Osteoblast (primary cell): ENCODE results near the gene MYEF2. TPM values are rescaled to one million over a fixed set of nuclear protein-coding genes. Genes with fewer than 3 reads are reported as not detected.

Source experiments
- DNase-seq: peaks from one replicate; pipeline ENCODE4 v3.0.0; 2011; ENCODE audit warnings: low spot score, mixed read lengths; ENCODE audit not compliant: insufficient read length; ENCODE audit errors: missing footprints
- H2AFZ ChIP-seq: 2 replicates; pipeline ENCODE4 v1.6.0; 2011; ENCODE audit warnings: mild to moderate bottlenecking, low read length
- H3K27ac ChIP-seq: 2 replicates; pipeline ENCODE4 v1.5.1; 2011; ENCODE audit warnings: mild to moderate bottlenecking, low read depth, low read length, moderate library complexity
- H3K27me3 ChIP-seq: 2 replicates; pipeline ENCODE4 v1.6.0; 2012; ENCODE audit warnings: mild to moderate bottlenecking, control low read depth, inconsistent platforms, low read length, moderate library complexity; ENCODE audit not compliant: insufficient read depth
- H3K36me3 ChIP-seq: 2 replicates; pipeline ENCODE4 v1.5.1; 2011; ENCODE audit warnings: mild to moderate bottlenecking, low read length, control low read depth, moderate library complexity; ENCODE audit not compliant: insufficient read depth
- H3K4me1 ChIP-seq: 2 replicates; pipeline ENCODE4 v1.5.1; 2011; ENCODE audit warnings: mild to moderate bottlenecking, low read length, control low read depth, moderate library complexity; ENCODE audit not compliant: insufficient read depth
- H3K4me2 ChIP-seq: 2 replicates; pipeline ENCODE4 v1.6.0; 2011; ENCODE audit warnings: mild to moderate bottlenecking, low read length; ENCODE audit not compliant: insufficient read depth
- H3K4me3 ChIP-seq: fragments of 200-600 bp; sonication (generic); 3 replicates; pipeline ENCODE4 v1.5.1; 2012; ENCODE audit warnings: mild to moderate bottlenecking, low read length, inconsistent platforms; ENCODE audit not compliant: insufficient read depth
- H3K79me2 ChIP-seq: 2 replicates; pipeline ENCODE4 v1.6.0; 2012; ENCODE audit warnings: mild to moderate bottlenecking, low read length, control low read depth, inconsistent platforms; ENCODE audit not compliant: insufficient read depth
- H3K9me3 ChIP-seq: 2 replicates; pipeline ENCODE4 v1.5.1; 2011; ENCODE audit warnings: low read depth, low read length, control low read depth
- H4K20me1 ChIP-seq: 2 replicates; pipeline ENCODE4 v1.6.0; 2012; ENCODE audit warnings: mild to moderate bottlenecking, low read length, control low read depth; ENCODE audit not compliant: insufficient read depth
- total RNA-seq: library from RNA; depleted of rRNA; stranded (reverse); fragments of >200 nt; gene quantifications from 2 replicates; pipeline ENCODE4 v1.2.3, GENCODE V29; 2012
- TF ChIP-seq, protein P1 (sequence below): IDR thresholded peaks from 2 replicates; pipeline ENCODE4 v1.5.1; 2011; ENCODE audit warnings: mild to moderate bottlenecking, low read depth, low read length, moderate library complexity; ENCODE audit errors: extremely low read depth

The MYEF2 gene
- total RNA-seq, 1 donor = 1.1 TPM

DNA sequence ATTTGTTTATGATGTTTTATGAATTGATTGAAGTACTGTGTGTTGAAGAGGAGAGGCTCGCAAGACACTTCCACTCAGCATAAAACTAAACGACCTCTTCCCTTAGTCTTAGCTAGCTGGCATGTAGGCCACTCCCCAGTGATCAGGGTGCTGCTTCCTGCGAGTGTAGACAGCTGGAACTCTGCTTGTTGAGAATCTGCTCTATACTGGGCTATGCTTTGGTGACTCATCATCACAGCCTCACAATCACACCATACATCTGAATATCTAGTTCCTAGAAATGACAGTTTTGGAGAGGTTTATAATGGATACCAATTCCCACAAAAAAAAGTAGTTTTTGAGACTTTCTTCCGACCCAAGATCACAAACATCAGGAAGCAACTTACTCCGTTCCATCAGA is 58.8 kb downstream of the MYEF2 start:
- DNase-seq = no peak
- no peak overlapping the region for H3K4me2 ChIP-seq
- H3K27ac ChIP-seq = no peak overlapping the region
- no peak overlapping the region for H2AFZ ChIP-seq
- no peaks in the 10 kb centered on the region for H3K9me3 ChIP-seq
- H3K36me3 ChIP-seq = no peaks in the 10 kb centered on the region
- no peaks in the 10 kb centered on the region for H3K27me3 ChIP-seq
- no peaks in the 10 kb centered on the region for H3K4me1 ChIP-seq
- H3K4me3 ChIP-seq = no peak overlapping the region
- no peaks in the 10 kb centered on the region for H4K20me1 ChIP-seq
- TF ChIP-seq, protein P1, sequence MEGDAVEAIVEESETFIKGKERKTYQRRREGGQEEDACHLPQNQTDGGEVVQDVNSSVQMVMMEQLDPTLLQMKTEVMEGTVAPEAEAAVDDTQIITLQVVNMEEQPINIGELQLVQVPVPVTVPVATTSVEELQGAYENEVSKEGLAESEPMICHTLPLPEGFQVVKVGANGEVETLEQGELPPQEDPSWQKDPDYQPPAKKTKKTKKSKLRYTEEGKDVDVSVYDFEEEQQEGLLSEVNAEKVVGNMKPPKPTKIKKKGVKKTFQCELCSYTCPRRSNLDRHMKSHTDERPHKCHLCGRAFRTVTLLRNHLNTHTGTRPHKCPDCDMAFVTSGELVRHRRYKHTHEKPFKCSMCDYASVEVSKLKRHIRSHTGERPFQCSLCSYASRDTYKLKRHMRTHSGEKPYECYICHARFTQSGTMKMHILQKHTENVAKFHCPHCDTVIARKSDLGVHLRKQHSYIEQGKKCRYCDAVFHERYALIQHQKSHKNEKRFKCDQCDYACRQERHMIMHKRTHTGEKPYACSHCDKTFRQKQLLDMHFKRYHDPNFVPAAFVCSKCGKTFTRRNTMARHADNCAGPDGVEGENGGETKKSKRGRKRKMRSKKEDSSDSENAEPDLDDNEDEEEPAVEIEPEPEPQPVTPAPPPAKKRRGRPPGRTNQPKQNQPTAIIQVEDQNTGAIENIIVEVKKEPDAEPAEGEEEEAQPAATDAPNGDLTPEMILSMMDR = no peak
- no peaks in the 10 kb centered on the region for H3K79me2 ChIP-seq

DNA sequence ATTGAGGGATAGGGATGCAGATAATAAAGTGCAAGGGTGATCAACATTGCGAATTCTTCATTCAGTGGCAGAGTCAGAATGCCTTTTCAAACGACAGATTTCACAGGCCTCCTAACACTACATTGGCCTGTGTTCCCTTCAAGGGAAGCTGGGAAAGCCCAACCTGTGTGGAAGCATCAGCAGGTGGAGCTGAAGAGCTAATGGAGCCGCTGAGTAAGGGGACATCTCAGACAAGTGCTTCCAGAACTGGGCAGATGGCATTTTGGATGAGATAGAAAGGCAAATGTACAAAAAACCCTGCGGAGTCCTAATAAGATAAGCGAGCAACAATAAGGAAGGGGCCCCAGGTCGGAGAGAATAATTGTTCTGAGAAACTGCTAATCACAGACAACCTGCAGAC is 65.9 kb downstream of the MYEF2 start:
- no peaks in the 10 kb centered on the region for H3K79me2 ChIP-seq
- TF ChIP-seq, protein P1 = peak; percentile 38
- H3K36me3 ChIP-seq = no peaks in the 10 kb centered on the region
- H3K9me3 ChIP-seq = no peaks in the 10 kb centered on the region
- no peak overlapping the region for H3K4me2 ChIP-seq
- no peak for DNase-seq
- no peak overlapping the region for H2AFZ ChIP-seq
- no peak overlapping the region for H3K27ac ChIP-seq
- no peak overlapping the region for H3K4me3 ChIP-seq
- peaks cover 3% of the 10 kb centered on the region for H3K27me3 ChIP-seq
- H3K4me1 ChIP-seq = no peaks in the 10 kb centered on the region
- H4K20me1 ChIP-seq = no peaks in the 10 kb centered on the region

DNA sequence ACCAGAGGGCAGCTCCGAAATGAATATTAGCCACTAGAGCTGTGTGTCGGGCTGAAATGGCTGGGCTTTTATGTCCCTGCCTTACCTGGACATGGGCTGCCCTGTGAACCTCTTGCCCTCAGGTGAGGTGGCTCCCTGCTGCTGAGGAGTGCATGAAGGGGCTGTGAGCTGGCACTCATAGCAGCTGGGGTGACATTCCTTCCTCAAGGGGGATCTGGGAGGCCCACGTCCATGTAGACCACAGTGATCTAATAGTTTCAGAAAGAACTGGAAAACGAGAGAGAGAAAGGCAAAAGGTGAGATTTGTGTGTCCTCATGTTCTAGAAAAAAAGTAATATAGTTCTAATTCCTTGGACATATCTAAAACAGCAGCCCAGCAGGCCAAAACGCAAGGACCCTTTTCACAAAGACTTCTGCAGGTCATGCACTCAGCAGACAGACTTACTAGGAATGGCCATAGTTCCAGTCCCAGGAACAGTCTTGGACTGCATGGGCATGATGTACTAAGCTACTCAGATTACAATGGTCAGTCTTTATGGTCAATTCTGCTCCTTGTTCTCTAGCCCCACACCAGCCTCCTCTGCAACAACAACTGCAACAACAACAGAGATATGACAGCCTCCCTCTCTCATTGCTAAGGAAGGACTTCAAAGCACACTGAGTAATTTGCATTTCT is 68.1 kb downstream of the MYEF2 start:
- Histone ChIP-seq H3K27me3 (peaks cover 9% of the 10 kb centered on the region), H3K4me1 (no peaks in the 10 kb centered on the region), H4K20me1 (no peaks in the 10 kb centered on the region), H3K36me3 (no peaks in the 10 kb centered on the region), H3K4me2 (no peak overlapping the region), H3K27ac (no peak overlapping the region), H3K79me2 (no peaks in the 10 kb centered on the region), H3K9me3 (no peaks in the 10 kb centered on the region), H2AFZ (no peak overlapping the region), H3K4me3 (no peak overlapping the region)
- no peak for DNase-seq
- TF ChIP-seq, protein P1 = no peak

DNA sequence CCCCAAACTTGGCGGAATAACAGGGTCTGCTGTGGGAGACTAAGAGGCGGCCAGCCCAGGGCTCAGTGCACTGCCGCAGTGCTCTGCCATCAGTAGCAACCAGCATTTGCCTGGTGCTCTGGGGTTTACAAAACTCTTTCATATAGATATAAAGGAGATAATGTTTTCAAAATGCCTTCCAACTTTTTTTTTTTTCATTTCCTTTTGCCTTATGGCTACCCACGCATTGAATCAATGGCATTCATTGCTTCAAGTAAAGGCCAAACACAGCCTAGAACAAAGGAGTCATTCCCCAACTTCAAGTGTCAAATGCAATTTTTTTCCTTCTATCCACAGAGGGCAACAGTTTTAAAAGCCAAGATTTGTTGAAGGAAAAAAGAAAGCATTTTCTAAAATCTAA is 68.9 kb downstream of the MYEF2 start:
- Histone ChIP-seq H3K4me3 (no peak overlapping the region), H2AFZ (no peak overlapping the region), H3K27me3 (peaks cover 9% of the 10 kb centered on the region), H3K9me3 (no peaks in the 10 kb centered on the region), H3K4me1 (no peaks in the 10 kb centered on the region), H3K4me2 (no peak overlapping the region), H3K27ac (no peak overlapping the region), H3K36me3 (no peaks in the 10 kb centered on the region), H3K79me2 (no peaks in the 10 kb centered on the region), H4K20me1 (no peaks in the 10 kb centered on the region)
- DNase-seq = no peak
- TF ChIP-seq, protein P1 = no peak
